K562 treated with DMSO at 1 percent for 12 hours (cell line): ENCODE results near the gene VGLL1. TPM values are rescaled to one million over a fixed set of nuclear protein-coding genes. Genes with fewer than 3 reads are reported as not detected.

Experiments
- total RNA-seq: library from RNA; unstranded; fragments of 300-600 nt; gene quantifications from 2 replicates; pipeline ENCODE4 v1.2.3, GENCODE V29; 2022; ENCODE audit not compliant: insufficient read depth

The VGLL1 gene, protein sequence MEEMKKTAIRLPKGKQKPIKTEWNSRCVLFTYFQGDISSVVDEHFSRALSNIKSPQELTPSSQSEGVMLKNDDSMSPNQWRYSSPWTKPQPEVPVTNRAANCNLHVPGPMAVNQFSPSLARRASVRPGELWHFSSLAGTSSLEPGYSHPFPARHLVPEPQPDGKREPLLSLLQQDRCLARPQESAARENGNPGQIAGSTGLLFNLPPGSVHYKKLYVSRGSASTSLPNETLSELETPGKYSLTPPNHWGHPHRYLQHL
- total RNA-seq, result not detected in 2 replicates

DNA sequence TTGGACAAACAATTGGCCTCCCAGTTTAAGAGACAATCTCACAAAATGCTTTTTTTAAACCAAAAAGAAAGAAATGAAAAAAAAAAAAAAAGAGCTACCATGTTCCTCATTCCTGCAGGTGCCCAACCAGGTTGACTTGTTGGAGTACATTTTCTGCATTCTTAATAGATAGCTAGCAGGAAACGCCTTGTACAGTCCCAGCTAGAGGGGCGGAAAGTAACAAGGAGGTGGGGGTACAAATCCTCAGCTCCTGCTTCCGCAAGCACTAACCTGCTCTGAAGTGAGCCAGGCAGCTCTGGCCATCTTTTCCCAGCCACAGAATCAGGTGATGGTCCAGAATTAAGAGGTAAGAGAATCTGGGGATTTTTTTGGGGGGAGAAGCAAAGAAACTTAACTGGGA, at the start of gene VGLL1:
Gene VGLL1, plus strand, starts transcription at position 265 of the 400 bp plus-strand sequence. CDS start 3,806 bp downstream, outside the sequence.

DNA sequence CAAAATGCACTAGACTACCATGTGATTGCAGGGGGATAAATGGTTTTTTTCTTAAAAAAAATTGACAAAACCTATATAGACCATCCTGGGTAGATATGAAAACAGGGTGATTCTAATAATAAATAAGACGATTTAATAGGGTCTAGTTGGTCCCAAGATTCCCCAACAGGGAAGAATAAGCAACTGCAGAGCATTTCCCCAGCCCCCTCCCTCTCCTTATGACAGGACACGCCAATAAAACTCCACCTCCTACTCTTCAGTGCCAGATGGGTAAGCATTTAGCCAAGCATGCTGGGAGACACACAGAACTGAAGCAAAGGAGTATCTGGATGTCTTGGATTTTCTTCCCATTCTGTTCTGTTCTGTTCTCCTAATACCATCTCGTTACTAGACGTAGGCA, 44.4 kb upstream of the VGLL1 start, which contains the start of gene BRS3:
Gene BRS3, plus strand, starts transcription at position 301 of the 400 bp plus-strand sequence. CDS start 168 bp downstream, outside the sequence.

DNA sequence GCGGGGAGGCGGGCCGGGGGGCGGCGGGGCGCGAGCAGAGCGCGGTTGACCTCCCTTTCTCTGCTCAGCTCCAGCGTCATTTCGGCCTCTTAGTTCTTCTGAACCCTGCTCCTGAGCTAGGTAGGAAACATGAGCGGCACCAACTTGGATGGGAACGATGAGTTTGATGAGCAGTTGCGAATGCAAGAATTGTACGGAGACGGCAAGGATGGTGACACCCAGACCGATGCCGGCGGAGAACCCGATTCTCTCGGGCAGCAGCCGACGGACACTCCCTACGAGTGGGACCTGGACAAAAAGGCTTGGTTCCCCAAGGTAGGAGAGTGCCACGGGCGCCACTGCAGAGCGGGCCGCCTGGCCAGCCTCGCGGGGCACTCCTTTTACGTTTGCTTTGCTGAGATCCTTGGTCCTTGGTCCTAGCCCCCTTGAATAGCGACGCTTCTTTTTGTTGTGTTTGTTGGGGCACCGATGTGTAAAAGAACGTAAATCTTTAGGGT, 34.4 kb upstream of the VGLL1 start, which contains the start of gene HTATSF1:
Gene HTATSF1, plus strand, starts transcription at position 37 of the 497 bp plus-strand sequence. Its CDS starts 93 bp downstream, at position 130.

Other genes with a start within 250 kb of the VGLL1 start
- not detected in 2 replicates for gene ADGRG4, start 231.3 kb upstream of the VGLL1 start, total RNA-seq
- gene BRS3, start 44.3 kb upstream of the VGLL1 start, total RNA-seq, result 0.49 TPM in 1 of 2 replicates, not detected in the other
- 25.8 and 50.9 TPM in 2 replicates for gene HTATSF1, start 34.6 kb upstream of the VGLL1 start, total RNA-seq
- gene CD40LG, start 115.9 kb downstream of the VGLL1 start, total RNA-seq, result not detected in 2 replicates
- 7.1 and 24.2 TPM in 2 replicates for gene ARHGEF6, start 248.7 kb downstream of the VGLL1 start, total RNA-seq